ENCODE measurements around the gene FNBP1L. TPM values are rescaled to one million over a fixed set of nuclear protein-coding genes. Genes with fewer than 3 reads are reported as not detected.

The FNBP1L gene
- total and polyA plus RNA-seq, 2 of the 8 experiments (the other 6 are each of a cell fraction or from before 2014, with no cell fraction given) = 48.9 to 95.9 TPM

GRCh38 chr1:93573940-93574469, 126.1 kb downstream of the FNBP1L start (continued):
- TF ChIP-seq CTCF (IDR thresholded peaks at IDR 0.05; ENCODE audit: control extremely low read depth in 1 of 3, insufficient read depth in 1 of 3, low read depth in 1 of 3, low read length in 3 of 3) = no peak
- no peak for TF ChIP-seq RFX5 (IDR thresholded peaks at IDR 0.05; ENCODE audit: borderline replicate concordance, low read depth, low read length)
- no peak for TF ChIP-seq RXRA (IDR thresholded peaks at IDR 0.05; ENCODE audit: insufficient read depth, low read depth, low read length)
- TF ChIP-seq EP300 (IDR thresholded peaks at IDR 0.05; ENCODE audit: borderline replicate concordance in 1 of 2, low read depth in 2 of 2, low read length in 2 of 2) = no peak
- TF ChIP-seq EGR1 (IDR thresholded peaks at IDR 0.05; ENCODE audit: borderline replicate concordance, low read depth, low read length) = no peak
- no peak for TF ChIP-seq TEAD4 (IDR thresholded peaks at IDR 0.05; ENCODE audit: low read depth, low read length)

Data from H1 (cell line).